ENCODE measurements around the gene OR2T35.

DNA sequence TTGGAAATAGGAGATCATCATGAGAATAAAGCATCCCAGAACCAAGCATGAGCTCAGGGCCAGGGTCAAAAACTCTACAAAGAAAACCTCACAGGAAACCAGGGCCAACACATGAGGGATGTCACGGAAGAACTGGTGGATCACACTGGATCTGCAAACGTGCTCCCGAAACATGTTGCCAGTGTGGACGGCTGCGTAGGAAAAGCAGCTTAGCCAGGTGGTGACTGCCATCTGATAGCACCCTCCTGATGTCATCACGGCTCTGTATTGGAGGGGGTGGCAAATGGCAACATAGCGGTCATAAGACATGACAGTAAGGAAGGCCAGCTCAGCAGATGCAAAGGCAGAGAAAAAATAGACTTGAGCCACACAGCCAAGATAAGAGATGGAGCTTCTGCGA, 36.6 kb upstream of the OR2T35 start:
- TF ChIP-seq GATA2 (IDR thresholded peaks at IDR 0.05; ENCODE audit: low read depth, low read length) (no peak), GATA3 (IDR thresholded peaks at IDR 0.05; ENCODE audit: low read depth, low read length) (no peak)
